ENCODE results near the gene CCT5. TPM values are rescaled to one million over a fixed set of nuclear protein-coding genes. Genes with fewer than 3 reads are reported as not detected.
A peak's percentile ranks its signal among the peaks of the same experiment; 100 is the strongest.

The CCT5 gene
- total and polyA plus RNA-seq, 10 donors, result 76.9 to 150 (median 115) TPM

DNA sequence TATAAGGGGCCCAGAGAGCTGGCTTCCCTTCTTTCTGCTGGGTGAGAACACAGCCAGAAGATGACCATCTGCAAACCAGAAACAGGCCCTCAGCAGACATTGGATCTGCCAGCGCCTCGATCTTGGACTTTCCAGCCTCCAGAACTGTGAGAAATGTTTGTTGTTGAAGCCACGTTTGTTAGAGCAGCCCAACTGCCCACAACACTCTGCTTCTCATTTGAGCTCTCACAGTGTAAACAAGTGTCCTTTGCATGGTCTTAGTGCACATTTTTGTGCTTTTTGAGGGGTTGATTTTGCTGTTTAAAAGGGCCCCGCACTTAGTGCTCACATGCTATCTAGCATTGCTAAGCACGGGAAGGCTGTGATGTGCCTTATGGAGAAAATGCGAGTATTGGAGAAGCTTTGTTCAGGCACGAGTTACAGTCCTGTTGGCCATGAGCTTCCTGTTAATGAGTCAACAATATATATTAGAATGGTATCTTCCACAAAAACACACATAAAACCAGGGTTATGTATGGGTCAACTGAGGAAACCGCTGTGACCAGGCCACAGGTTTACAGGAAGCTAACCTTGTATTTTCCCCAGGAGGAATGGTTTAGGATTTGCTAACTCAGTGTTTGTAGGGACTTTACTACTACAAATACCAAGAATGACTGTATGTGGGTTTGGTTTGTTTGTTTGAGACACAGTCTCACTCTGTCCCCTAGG is 45.7 kb downstream of the CCT5 start:
- H3K9me3 ChIP-seq, result no peaks in the 10 kb centered on the region
- H3K4me1 ChIP-seq, result no peaks in the 10 kb centered on the region
- TF ChIP-seq POLR2AphosphoS5 (IDR thresholded peaks at IDR 0.05) (no peak), POLR2A (IDR thresholded peaks at IDR 0.05) (no peak), CTCF (IDR thresholded peaks at IDR 0.05 in 8 of 11, conservative IDR thresholded peaks at IDR 0.05 in 3 of 11) (no peak)
- intact Hi-C loops (cut with DNase I; ENCODE audit: low total_unique reads), result no loop called here
- H3K27me3 ChIP-seq (replicated peaks in 1 of 7), result no peaks in the 10 kb centered on the region
- DNase-seq, result peak; percentile 27
- WGBS, 5 donors, result 78 to 95% (median 83%) methylated on average over 8 of the region's 8 CpGs
- H3K27ac ChIP-seq, result no peak overlapping the region
- no peaks in the 10 kb centered on the region for H3K36me3 ChIP-seq
- no peak overlapping the region for H3K4me3 ChIP-seq

DNA sequence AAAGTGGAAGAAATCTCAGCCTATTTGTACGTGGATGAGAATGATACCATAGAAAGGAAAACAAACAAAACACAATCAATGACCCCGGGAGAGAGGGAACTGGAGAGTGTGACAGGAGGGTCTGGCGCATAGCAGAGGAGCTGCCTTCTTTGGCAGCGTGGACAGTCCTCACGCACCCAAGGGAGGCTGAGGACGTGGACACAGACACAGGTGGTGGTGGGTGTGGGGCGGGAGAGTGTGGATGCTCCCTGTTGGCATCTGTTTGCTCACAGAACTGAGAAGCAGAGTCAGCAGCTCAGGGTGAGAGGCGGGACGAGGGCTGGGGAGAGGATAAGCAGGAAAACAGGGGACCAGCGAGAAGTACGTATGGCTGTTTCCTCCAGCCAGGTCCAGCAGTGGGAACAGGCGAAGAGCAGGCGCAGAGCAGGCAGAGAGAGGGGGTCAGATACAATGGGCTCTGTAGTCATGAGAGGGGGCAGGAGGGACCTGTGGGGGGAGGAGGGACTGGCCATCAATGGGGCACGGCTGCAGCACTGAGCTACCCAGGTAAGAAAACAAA is 47.6 kb downstream of the CCT5 start:
- Histone ChIP-seq H3K9me3 (no peaks in the 10 kb centered on the region), H3K4me3 (no peak overlapping the region), H3K36me3 (no peaks in the 10 kb centered on the region), H3K27me3 (replicated peaks in 1 of 7) (no peaks in the 10 kb centered on the region), H3K27ac (no peak overlapping the region), H3K4me1 (no peaks in the 10 kb centered on the region)
- WGBS, 5 donors, result 87 to 95% (median 92%) methylated on average over 14 of the region's 14 CpGs
- no peak for TF ChIP-seq POLR2A (IDR thresholded peaks at IDR 0.05)
- no peak for TF ChIP-seq POLR2AphosphoS5 (IDR thresholded peaks at IDR 0.05)
- no peak for TF ChIP-seq CTCF (IDR thresholded peaks at IDR 0.05 in 8 of 11, conservative IDR thresholded peaks at IDR 0.05 in 3 of 11)
- intact Hi-C loops (cut with DNase I; ENCODE audit: low total_unique reads), result no loop called here
- peak; percentile 35 for DNase-seq

GRCh38 chr5:10300246-10300645 is 50.2 kb downstream of the CCT5 start:
- Histone ChIP-seq H3K9me3 (no peaks in the 10 kb centered on the region), H3K36me3 (no peaks in the 10 kb centered on the region), H3K27me3 (replicated peaks in 1 of 7) (no peaks in the 10 kb centered on the region), H3K4me1 (no peaks in the 10 kb centered on the region), H3K27ac (no peak overlapping the region), H3K4me3 (no peak overlapping the region)
- TF ChIP-seq CTCF (IDR thresholded peaks at IDR 0.05 in 8 of 11, conservative IDR thresholded peaks at IDR 0.05 in 3 of 11), result no peak
- TF ChIP-seq POLR2AphosphoS5 (IDR thresholded peaks at IDR 0.05), result no peak
- no peak for TF ChIP-seq POLR2A (IDR thresholded peaks at IDR 0.05)
- WGBS, 5 donors, result 85 to 94% (median 92%) methylated on average over 5 of the region's 5 CpGs
- intact Hi-C loops (cut with DNase I; ENCODE audit: low total_unique reads), result no loop called here
- no peak for DNase-seq

GRCh38 chr5:10301266-10301665 is 51.2 kb downstream of the CCT5 start:
- no peak overlapping the region for H3K4me3 ChIP-seq
- peaks cover 0 to under 1% (median 0%) of the 10 kb centered on the region in 6 donors for H3K4me1 ChIP-seq
- no peaks in the 10 kb centered on the region for H3K9me3 ChIP-seq
- TF ChIP-seq POLR2AphosphoS5 (IDR thresholded peaks at IDR 0.05), result no peak
- TF ChIP-seq CTCF (IDR thresholded peaks at IDR 0.05 in 8 of 11, conservative IDR thresholded peaks at IDR 0.05 in 3 of 11), result no peak
- WGBS, 5 donors, result 78 to 92% (median 82%) methylated on average over 7 of the region's 7 CpGs
- no peaks in the 10 kb centered on the region for H3K36me3 ChIP-seq
- H3K27ac ChIP-seq, result peak overlapping the region in 2 of 8 donors; percentile 27 to 54
- intact Hi-C loops (cut with DNase I; ENCODE audit: low total_unique reads), result no loop called here
- peak; percentile 2 for DNase-seq
- H3K27me3 ChIP-seq (replicated peaks in 1 of 7), result no peaks in the 10 kb centered on the region
